ENCODE results near the gene NDRG4.

NDRG4 gene

DNA sequence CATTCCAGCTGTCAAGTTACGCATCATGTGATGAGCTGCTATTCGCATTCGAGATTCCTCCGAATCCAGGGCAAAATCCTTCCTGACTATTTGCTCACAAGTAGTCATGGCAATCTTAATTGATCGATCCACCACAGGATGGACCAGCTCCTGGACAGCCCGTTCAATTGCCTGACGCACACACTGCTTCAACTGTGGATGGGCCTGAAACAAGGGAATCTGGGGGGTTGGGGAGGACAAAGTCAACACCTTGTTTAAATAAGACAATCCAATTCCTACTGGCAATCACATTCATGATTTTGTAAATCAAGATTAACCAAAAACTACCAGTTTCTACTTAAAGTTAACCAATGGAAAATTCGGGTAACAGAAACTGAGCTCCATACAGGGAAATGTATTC is 43.7 kb downstream of the NDRG4 start:
- DNase-seq (ENCODE audit: low read depth) = no peak

DNA sequence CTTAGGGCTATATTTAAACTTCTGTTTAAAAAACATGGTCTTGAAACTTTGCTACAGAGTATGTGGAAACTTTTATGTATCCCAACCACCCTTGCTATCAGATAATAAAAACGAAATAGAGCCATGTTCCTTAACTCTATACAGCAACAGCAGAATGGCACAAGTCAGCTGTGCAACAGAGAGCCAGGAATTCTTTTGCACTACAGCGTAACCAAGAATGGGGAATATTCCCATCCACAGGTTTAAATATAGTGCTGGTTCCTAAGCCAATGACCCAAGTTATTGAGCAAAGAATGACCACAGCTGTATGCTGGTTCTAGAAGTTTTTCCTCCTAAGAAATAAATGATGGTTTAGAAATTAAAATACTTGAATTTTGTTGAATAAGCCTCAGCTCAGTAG is 48.4 kb downstream of the NDRG4 start:
- no peak for DNase-seq (ENCODE audit: low read depth)

DNA sequence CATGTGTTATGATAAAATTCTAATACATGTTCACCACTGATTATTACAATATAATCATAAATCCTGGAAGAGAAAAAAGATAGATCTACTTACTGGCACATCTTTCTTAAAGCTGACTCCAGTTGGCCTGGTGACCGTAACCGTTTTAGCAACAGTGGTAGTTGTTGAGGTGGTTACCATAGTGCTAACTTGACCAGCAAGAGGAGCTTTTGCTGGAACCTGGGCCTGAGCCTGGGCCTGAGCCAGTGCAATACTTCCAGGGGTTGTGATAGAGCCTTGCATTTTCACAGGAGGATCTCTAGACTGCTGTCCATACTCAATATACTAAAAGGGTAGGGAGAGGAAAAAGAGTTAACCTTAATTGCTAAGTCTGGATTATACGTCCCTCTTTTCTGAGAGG is 51.6 kb downstream of the NDRG4 start:
- DNase-seq (ENCODE audit: low read depth) = no peak

DNA sequence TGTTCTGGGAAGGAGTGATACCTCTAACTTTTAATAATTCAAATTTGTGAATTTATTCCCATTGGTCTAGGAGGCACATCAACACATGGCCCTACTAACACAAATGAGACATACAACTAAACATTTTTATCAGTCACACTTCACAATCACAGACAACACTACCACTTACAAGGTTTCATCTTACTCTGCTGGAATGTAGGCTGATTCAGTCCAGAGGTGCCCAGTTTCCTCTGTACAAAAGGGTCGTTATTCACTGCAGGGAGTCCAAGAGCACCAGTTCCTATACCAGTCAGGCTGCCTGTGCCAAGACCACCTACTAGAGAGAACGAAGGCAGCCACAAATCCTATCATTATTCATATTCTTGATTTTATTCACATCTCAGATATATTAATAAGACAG is 56.7 kb downstream of the NDRG4 start:
- no peak for DNase-seq (ENCODE audit: low read depth)

Measured in activated T-helper 9 cell treated with anti-CD3 and anti-CD28 coated beads, Interleukin-2, amount 50 U/mL, for 16 hours (primary cell).